GM21526 (cell line): ENCODE data around the gene ST6GALNAC2.

Experiments used
- ATAC-seq: cut with Tn5 transposase; IDR thresholded peaks from one replicate; pipeline ENCODE4 v1.9.1; 2021; ENCODE audit warnings: moderate library complexity; ENCODE audit not compliant: unreplicated experiment, low FRiP score

ST6GALNAC2 gene

DNA sequence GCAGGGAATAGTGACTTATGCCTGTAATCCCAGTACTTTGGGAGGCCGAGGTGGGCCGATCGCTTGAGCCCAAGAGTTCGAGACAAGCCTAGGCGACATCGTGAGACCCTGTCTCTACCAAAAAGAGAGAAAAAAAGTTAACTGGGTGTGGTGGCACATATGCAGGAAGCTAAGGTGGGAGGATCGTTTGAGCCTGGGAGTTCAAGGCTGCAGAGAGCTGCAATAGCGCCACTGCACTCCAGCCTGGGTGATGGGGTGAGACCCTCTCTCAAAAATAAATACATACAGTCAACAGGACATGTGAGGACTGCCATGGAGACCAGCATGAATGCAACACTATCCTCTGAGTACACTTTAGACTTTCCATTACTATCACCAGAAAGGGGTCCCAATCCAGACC lies 15.4 kb upstream of the ST6GALNAC2 start:
- ATAC-seq: no peak

DNA sequence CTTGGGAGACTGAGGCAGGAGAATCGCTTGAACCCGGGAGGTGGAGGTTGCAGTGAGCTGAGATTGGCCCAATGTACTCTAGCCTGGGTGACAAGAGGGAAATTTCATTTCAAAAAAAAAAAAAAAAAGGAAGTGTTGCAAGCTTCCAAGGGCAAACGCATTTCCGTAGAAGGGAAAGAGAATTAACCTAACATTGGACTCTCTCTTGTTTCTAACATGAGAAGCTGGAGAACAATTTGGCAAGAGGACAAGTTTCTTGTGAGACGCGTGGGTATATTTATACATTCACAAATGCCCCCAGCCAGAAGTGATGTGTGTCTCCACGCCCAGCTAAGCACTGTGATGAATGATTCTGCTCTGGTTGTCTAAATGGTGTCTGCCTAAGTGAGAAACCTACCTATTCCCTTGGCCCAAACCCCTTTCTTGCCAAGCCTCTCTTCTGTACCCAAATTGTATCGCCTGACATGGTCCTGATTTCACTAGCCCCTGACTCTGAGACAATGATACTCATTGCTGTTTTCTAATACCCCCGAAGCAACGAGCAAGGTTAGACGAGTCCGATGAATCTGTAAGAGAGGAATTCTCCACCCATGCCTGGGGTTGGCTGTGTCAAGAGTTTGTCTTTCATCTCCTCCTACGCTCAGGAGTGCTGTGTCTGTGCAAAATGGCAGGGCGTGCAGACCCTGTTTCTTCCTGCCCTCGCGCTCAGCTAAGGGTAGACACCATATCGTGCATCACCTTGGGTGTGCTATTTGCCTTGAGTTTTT lies 14.2 kb upstream of the ST6GALNAC2 start:
- ATAC-seq: no peak

DNA sequence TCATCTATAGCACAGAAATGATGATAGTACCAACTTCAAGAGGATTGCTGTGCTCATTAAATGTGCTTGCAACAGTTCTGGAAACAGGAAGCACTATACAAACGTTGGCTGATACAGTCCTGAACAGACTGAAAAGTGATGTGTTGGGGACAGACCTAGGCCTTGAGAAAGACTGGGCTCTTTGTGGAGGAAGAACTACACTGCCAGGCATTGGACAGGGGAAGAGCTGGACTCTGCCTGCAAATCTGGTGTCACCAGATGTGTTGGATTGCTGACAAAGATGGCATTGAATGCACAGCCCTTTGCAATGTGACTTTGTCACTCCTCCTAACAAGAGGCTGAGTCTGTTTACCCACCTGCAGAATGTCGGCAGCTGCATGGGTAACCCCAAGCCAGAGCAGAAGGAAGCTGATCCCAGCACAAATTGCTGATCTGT lies 12.4 kb upstream of the ST6GALNAC2 start:
- ATAC-seq: no peak

DNA sequence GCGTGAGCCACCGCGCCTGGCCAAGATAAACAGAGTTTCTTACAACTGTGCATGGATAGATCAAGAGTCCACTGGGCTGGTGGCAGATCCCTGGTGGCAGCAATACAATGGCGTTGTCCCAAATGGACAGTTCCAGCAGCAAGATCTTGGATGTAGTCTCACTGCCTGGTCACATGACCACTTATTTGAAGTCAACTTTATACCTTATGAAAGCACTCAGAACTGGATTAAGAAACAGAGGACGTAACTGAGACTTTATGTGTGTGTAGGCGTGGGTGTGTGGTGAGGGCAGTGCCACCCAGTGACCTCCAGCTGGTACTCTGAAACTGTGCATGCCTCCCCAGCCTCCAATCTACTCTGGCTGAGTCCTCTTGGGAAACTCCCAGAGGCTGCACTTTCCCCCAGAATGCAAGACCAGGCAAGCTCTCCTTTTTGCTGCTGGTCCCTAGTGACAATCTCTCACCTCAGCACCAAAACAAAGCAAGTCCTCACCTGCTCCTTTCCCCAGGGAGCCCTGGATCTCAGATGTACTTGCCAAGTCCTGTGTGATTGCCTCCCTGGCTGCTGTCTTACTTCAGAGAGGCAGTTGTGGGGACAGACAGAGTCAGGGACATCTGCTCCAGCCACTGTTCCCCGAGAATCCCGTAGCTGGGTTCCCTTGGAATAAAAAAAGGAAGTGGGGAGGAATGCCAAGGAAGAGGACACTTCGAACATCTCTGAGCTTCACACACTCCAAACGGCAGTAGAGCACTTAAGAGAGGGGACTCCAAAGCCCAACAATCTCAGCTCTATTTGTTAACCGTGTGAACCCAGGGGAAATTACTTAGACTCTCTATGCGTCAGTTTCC lies 11.7 kb upstream of the ST6GALNAC2 start:
- no peak for ATAC-seq

DNA sequence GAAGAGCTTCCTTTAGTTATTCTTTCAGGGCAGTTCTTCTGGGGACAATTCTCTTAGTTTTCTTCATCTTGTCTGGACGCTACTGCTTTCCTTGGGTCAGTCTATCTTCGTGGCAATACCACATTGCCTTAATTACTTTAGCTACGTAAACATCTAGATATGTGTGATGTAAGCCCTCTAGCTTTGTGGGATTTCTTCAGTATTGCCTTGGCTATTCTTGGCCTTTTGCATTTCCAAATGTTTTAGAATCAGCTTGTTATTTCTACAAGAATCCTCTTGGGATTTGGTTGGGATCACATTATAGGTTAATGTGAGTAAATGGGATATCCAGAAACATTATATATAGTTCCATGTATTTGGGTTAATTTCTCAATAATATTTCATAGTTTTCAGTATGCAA lies 9.0 kb upstream of the ST6GALNAC2 start:
- ATAC-seq: no peak

DNA sequence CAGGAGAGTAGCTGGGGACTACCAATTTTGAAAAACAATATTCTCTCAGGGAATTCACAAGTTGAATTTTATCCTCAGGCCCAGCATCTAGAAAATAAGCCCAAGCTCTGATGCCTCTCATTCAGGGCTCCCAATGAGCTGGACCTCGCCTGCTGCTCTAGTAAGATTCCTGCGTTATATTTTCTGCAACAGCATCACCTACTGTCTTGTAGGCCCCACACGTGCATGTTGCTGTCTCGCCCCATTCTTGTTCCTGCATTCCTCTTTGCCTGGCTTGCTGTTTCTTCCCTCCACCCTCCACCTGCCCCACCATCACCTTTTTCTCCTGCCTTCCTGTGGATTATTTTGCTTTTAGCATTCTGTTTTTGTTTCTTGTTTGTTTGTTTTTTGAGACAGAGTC lies 8.3 kb upstream of the ST6GALNAC2 start:
- no peak for ATAC-seq

DNA sequence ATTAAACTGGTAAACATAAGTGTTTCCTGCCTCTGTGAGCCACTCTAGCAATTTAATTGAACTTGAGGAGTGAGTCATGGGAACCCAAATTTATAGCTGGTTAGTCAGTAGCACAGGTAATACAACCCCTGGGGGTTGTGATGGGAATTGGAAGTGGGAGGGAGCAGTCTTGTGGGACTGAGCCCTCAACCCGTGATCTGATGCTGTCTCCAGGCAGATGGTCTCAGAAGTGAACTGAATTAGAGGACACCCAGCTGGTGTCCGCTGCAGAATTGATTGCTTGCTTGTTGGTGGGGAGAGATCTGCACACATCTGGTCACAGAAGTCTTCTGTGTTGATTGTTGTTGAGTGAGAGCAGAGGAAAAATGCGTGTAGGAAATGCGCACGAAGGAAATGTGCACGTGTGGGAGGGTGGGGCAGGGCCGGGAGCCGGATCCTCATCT lies 7.7 kb upstream of the ST6GALNAC2 start:
- ATAC-seq: no peak

DNA sequence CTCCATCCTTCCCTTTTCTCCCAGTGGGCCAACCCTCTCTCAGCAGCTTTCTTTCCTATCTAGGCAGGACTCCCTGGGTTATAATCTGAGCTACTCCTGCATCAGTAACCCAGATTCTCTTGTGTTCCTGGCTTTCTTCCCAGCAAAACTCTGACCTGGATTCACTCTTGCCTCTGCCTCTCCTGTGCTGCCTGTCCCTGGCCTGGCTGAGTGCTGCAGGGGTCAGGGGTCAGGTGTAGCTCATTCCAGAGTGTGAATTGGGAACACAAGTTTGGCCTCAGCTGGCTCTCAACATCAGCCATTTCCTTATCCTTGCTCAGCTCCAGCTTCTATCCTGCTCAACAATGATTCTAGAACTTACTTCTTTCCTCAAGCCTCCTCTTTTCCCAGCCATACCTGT lies 2.5 kb upstream of the ST6GALNAC2 start:
- ATAC-seq: no peak

DNA sequence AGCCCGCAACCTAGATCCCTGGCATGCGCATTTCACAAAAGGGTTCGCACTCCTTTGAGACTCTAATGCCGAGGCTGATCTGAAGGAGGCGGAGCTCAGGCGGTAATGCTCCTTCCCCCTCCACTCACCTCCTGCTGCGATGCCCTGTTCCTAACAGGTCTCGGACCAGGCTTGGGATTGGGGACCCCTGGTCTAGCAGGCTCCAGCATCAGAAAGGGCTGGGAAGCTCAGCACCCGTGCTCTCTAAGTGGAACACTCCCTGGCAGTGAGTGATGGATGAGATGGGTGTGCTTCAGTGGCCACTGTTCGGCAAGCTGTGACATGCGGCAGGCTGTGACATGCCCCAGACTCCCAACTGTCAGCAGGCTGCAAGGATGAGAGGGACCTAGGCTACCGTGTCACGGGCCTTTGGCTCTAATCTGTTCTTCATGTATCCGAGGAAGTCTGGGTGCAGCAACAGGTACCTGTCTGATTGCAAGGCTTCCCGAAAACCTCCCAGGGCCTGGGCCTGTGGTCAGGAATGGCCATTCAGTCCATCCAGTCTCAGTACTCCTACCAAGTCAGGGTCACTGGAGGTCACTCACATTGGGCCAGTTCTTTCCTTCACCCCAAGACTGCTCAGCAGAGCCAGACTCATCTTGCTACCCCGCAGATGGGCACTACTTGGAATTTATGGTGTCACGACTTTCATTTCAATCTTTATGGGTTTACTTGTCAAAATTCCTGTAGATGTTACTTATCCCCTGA lies 1.3 kb upstream of the ST6GALNAC2 start:
- ATAC-seq: no peak

DNA sequence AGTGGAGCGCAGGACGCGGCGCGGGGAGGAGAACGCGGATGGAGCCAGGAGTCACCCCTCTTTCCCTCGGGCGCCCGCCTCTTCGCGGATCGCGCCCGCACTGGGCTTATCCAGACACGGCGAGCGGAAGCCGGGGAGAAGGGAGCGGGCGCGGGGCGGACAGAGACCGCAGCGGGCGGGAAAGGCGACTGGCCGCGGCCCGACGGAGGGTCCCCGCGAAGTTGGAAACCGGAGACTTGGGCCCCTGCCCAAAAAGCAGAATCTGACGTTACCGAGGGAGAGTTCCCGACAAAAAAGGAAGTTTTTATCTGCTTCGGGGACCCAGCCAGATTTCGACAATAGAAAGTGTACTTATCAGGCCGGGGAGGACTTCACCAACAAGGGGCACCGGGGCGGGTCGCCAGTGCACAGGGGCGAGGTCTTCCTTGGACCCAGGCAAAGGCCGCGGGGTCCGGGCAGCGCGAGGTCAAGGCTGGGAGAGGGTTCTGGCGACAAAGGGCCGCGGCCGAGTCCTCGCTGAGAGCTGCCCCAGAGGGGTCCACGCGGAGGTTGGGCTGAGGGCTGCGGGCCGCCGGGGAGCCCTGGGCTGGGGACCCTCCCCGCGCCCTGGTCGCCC lies 519 bp downstream of the ST6GALNAC2 start:
- ATAC-seq: no peak

DNA sequence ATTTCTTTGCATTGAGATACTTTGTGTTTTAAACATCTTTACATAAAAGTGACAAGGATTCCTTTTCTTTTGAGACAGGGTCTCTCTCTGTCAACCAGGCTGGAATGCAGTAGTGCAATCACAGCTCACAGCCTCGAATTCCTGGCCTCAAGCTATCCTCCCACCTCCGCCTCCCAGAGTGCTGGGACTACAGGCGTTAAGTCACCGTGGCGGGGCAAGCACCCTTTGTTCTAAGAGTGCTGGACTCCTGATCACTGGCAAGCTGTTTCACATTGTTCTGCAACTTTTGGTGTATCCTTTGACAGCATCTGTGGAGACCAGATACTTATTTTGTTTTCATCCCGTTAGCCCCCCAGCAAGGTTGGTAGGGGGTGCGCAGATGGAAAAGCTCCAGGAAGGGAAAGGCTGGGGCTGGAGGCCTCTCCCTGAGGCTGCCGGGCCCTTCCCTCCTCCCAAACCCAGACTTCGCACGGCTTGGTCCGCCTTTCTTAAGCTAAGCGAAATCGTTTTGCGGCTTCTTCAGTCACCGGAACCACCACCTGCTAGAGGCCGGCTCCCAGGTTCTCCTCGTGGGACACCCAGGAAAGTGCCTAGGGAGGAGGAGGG lies 1.1 kb downstream of the ST6GALNAC2 start:
- no peak for ATAC-seq

DNA sequence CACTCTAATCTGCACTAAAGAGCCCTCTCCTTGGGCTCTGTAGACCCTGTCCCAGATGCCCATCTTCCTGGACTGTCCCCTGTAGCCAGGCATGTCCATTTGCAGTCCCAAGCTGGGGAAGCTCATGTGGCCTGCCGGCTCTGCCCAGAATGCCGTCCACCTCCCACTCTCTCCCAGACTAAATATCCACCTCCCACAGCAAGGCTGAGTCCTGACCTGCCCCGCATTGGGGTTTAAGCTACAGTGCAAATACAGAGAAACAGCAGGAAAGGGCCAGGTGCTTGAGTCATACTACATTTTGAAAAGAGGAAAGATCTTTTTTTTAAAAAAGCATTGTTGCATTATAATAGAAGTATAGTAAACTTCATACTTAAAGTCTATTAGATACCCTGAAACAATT lies 3.0 kb downstream of the ST6GALNAC2 start:
- ATAC-seq: no peak

DNA sequence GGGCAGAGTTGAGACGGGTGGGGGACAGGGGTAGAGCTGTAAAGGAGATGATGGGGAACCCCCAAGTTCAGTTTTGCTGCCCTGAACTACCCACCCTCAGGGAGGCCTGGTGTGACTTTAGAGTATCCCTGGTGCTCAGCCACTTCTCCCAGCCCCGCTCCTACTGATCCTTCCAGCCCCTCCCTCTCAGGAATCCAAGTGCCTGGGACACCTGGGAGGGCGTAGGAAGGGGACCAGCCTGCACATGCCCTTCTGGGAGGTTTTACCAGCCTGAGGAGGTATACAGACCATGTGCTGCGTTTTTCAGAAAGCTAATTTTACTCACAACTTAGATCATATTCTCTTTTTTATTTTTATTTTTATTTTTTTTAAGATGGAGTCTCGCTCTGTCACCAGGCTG lies 4.1 kb downstream of the ST6GALNAC2 start:
- ATAC-seq: no peak

DNA sequence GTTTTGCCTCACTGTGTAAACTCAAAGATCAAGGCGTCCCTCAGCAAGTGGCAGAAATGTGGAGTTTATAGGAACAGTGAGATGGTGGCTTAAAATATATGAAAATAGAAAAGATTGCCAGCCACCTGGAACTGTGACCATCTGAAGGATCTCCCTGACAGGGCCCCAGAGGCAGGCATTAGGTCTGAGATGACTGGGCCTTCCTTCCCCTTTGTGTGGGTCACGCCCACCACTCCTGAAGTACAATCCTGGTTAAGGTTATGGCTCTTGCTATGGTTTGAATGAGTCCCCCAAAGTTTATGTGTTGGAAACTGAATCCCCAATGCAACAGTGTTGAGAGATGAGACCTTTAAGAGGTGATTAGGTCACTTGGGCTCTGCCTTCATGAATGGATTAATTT lies 6.4 kb downstream of the ST6GALNAC2 start:
- no peak for ATAC-seq

DNA sequence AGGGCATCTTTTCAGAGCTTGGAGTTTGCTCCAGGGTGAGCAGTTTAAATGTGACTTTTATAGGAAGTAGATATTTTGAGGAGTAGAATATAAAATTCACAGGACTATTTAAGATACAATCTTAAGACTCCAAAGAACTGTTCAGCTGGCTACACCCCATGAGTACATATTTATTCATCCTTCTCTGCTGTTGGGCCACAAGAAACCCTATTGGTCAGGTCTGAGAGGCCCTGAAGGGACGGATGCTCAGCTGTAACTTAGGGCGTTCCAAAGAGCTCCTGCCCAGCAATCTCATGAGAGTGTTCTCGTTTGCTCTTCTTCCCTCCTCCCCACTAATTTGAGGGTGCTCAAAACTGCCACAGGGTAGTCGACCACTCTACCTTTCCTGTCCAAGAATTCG lies 7.3 kb downstream of the ST6GALNAC2 start:
- no peak for ATAC-seq

DNA sequence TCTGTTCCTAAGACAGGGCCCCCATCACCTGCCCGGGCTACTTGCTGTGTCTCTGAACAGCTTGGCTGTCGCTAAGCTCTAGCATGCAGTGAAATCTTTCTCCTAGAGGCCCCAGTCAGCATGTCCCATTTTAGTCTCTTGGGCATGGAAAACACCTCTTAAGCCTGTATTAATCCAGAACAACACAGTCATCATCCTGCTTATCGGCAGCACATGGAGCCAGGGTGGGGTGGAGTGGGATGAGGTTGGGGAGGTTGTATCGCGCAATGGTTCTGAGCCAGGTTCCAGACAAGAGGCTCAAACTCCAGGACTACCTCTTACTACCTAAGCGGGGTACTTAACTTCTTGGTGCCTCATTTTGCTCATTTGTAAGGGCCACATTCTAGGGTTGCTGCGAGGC lies 7.8 kb downstream of the ST6GALNAC2 start:
- ATAC-seq: no peak

DNA sequence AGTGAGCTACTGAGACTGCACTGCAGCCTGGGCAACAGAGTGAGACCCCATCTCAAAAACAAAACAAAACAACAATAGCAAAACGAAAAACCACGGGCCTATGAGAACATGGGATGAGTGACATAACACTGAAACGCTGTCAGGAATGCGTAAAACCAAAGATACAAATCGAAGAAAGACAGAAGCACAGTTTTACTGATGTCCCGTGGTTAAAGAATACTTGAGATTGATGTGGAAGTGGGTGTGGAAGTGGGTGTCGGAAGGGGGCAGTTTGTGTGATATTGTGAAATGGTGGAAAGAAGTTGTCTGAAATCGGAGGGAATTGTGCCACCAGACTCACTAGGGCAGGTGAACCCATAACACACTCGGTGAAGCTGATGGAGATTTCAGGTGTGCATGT lies 9.5 kb downstream of the ST6GALNAC2 start:
- no peak for ATAC-seq

DNA sequence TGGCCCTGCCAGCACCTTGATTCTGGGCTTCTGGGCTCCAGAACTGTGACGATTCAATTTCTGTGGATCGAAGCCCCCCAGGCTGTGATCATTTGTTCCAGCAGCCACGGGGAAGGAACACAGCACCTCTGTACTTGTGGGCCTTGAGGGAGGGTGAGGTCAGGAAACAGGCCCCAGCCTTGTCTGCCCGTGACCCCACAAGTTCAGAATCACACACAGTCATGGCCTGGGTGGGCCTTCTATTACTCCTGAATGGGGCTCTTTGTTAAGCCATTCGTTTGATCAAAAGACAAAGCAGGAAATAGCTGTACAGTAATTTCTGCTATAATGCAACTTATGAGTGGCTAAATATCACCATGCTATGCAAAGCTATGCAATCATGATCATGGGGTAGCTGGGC lies 10.1 kb downstream of the ST6GALNAC2 start:
- no peak for ATAC-seq

DNA sequence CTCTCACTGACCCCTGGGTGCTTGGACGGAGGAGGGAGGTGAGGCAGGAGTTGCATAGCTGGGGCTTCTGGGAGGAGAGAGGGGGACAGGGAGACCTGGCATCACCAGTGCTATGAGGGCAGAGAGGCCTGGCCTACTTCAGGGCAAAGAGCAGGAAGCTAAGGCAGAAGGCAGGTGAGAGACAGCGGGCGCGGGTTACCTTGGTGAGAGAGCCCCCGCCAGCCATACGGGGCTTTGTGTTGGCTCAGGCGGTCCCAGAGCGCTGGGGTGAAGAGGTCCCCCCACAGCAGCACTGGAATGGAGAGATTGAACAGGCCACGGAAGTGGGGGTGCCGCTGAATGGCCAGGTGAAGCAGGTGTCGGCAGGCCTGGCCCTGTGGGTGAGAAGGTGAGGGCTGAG lies 11.5 kb downstream of the ST6GALNAC2 start:
- ATAC-seq: no peak

DNA sequence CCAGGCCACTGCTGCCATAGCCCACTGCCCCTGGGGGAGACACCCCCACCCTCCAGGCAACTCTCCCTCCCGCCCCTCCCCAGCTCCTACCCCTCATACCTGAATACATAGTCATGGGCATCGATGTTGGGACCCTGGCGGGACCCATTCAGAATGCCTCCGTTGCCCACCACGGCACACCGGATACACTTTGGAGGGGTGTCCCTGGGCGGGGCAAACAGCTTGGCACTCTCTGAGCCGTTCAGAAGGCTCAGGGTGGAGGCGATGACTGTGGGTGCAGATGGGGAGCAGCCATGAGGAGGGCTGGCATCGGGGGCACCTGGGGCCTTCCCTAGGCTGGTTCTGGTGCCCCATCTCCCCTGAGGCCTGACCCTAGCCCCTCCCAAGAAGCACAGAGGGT lies 12.6 kb downstream of the ST6GALNAC2 start:
- ATAC-seq: no peak
